ENCODE data around the gene XPC. TPM values are rescaled to one million over a fixed set of nuclear protein-coding genes. Genes with fewer than 3 reads are reported as not detected.
"Not testable (repeated sequence)": the region's sequence is repeated elsewhere in the genome, so short reads cannot be mapped to it uniquely, and the experiment has no call there.

The XPC gene
- total and polyA plus RNA-seq, 12 donors, result 7.3 to 15.8 (median 9.8) TPM

DNA sequence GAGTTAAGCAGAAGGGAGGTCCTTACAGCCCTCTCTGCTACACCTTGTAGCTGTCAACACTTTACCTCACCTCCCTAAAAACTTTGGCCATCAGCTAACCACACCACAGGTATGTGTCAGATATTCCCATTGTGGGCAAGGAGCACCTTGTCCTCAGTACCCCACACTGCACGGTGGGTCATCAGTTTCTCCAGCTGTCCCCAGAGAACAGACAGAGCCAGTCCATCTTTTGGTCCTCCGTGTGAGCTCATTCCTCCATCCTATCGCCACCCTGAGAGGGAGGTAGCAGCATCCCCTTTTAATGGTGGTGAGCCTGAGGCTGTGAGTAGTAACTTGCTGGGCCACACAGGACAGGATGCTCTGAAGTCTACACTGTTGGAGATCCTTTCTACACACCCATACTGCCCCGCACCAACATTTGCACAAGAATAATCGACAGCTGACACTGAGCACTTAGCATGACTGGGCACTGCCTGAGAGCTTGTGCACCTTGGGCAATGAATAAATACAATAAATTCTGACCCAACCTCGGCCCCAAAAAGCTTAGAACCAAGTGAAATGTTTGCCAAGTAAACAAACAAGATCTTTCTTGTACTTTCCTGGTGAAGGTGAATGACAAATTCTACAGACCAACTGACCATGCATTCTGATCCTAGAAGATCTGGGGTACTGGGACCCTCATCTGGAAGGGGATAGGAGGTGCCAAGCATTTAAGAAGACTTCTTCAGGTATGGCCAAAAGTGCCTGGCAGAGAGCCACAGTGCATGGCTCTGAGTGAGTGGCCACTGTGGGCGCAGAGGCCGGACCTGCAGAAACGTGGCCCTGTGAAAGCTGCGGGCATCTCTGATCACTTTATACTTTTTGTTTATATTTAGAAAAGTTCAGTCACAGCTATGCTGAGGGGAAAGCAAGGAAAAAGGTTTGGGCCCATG, 60.7 kb downstream of the XPC start:
- TF ChIP-seq, protein P1, sequence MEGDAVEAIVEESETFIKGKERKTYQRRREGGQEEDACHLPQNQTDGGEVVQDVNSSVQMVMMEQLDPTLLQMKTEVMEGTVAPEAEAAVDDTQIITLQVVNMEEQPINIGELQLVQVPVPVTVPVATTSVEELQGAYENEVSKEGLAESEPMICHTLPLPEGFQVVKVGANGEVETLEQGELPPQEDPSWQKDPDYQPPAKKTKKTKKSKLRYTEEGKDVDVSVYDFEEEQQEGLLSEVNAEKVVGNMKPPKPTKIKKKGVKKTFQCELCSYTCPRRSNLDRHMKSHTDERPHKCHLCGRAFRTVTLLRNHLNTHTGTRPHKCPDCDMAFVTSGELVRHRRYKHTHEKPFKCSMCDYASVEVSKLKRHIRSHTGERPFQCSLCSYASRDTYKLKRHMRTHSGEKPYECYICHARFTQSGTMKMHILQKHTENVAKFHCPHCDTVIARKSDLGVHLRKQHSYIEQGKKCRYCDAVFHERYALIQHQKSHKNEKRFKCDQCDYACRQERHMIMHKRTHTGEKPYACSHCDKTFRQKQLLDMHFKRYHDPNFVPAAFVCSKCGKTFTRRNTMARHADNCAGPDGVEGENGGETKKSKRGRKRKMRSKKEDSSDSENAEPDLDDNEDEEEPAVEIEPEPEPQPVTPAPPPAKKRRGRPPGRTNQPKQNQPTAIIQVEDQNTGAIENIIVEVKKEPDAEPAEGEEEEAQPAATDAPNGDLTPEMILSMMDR (IDR thresholded peaks at IDR 0.05), result no peak
- Histone ChIP-seq H3K4me3 (no peak overlapping the region), H3K27me3 (no peaks in the 10 kb centered on the region), H3K36me3 (peaks cover 0 to 73% (median 32%) of the 10 kb centered on the region in 9 donors), H3K4me1 (peaks cover 2 to 21% (median 7%) of the 10 kb centered on the region in 9 donors), H3K27ac (no peak overlapping the region), H3K9me3 (no peaks in the 10 kb centered on the region)
- WGBS, 2 donors, result 91% methylated on average over 10 of the region's 10 CpGs
- intact Hi-C loops (cut with DNase I), result loop anchor here in 2 of 10 donors (5.0 to 10.0 kb wide), 2 partner anchors 220 to 223 kb away; no protein-coding TSS in a partner anchor
- DNase-seq (no peak), ATAC-seq (no peak)

DNA sequence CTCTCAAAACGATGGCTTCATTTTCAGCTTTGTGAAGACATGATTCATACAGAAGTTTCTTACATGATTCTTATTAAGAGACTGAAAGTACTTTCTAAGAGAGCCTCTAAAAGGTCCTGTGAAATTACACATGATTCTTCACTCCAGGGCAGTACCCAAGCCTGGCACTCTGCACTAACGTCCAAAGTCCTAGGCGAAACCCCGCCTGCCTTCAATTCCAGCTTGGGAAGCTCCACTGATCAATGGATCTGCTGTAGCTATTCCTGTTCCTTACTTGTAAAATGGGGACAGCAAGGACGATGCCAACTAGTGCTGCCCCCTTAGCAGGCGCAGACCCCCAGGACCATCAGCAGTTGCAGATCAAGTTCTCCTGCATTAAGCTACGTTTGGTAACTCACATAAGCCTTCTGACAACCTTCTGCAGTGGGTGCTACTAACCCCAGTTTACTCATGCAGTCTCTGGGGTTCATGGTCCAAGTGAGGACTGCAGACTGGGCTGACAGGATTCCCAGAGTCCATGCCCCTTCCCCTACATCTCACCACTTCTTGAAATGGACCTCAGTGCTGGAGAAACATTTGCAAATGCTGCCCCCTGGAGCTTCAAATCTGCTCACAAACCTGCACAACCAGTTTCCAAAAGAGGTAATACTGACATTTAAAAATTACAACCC, 64.3 kb downstream of the XPC start:
- no peak overlapping the region for H3K4me3 ChIP-seq
- no peak for ATAC-seq
- DNase-seq, result no peak
- intact Hi-C loops (cut with DNase I), result loop anchor here in 2 of 10 donors (5.0 to 10.0 kb wide), 2 partner anchors 217 to 219 kb away; no protein-coding TSS in a partner anchor
- peaks cover 0 to 66% (median 34%) of the 10 kb centered on the region in 9 donors for H3K36me3 ChIP-seq
- no peaks in the 10 kb centered on the region for H3K9me3 ChIP-seq
- TF ChIP-seq, protein P1 (IDR thresholded peaks at IDR 0.05), result peak in 5 of 9 donors; percentile 6 to 36 (median 14)
- H3K27me3 ChIP-seq, result no peaks in the 10 kb centered on the region
- H3K4me1 ChIP-seq, result peaks cover 0 to 12% (median 6%) of the 10 kb centered on the region in 9 donors
- 93 to 94% methylated on average over 7 of the region's 7 CpGs for WGBS, 2 donors
- no peak overlapping the region for H3K27ac ChIP-seq

DNA sequence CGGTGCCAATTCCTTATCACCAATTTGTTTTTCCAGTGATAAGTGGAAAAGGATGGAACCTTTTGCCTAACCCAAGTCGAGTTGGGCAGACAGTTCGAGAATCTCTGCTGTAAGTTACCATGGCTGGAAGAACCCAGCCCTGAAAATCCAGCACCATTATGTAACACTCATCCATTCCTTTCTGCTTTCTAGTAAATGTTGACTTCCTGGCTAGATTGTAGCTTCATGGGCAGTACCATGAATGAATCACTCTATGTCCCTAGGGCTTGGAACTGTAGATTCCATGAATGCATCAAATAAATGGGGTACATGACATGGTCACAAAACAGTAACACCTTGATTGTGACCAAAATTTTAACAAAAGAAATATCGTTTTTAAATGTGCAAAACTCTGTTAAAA, 67.7 kb downstream of the XPC start:
- WGBS, 2 donors, result 72 to 78% methylated on average over 4 of the region's 4 CpGs
- Histone ChIP-seq H3K27ac (no peak overlapping the region), H3K36me3 (peaks cover 0 to 52% (median 34%) of the 10 kb centered on the region in 9 donors), H3K4me1 (no peaks in the 10 kb centered on the region), H3K9me3 (no peaks in the 10 kb centered on the region), H3K4me3 (no peak overlapping the region), H3K27me3 (no peaks in the 10 kb centered on the region)
- ATAC-seq (no peak), DNase-seq (no peak)
- intact Hi-C loops (cut with DNase I), result loop anchor here in 2 of 10 donors (5.0 to 10.0 kb wide), 2 partner anchors 213 to 216 kb away; no protein-coding TSS in a partner anchor
- TF ChIP-seq, protein P1 (IDR thresholded peaks at IDR 0.05), result no peak

DNA sequence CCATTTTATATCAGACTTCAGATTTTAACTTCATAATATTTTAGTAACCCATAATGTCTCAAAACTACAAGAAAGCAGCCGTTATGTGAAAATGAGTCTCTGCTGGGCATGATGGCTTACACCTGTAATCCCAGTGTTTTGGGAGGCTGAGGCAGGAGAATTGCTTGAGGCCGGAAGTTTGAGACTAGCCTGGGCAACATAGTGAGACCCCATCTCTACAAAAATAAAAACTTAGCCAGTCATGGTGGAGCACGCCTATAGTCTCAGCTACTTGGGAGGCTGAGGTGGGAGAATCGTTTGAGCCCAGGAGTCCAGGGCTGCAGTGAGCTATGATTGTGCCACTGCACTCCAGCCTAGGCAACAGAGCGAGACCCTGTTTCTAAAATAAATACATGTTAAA, 68.6 kb downstream of the XPC start:
- H3K27ac ChIP-seq, H3K27me3 ChIP-seq, H3K4me1 ChIP-seq, DNase-seq, H3K9me3 ChIP-seq, H3K4me3 ChIP-seq, ATAC-seq: not testable (repeated sequence)
- WGBS, 2 donors, result 96 to 98% methylated on average over 5 of the region's 5 CpGs
- H3K36me3 ChIP-seq, result peaks cover 0 to 44% (median 26%) of the 10 kb centered on the region in 9 donors
- intact Hi-C loops (cut with DNase I), result loop anchor here in 2 of 10 donors (5.0 to 10.0 kb wide), 2 partner anchors 213 to 215 kb away; no protein-coding TSS in a partner anchor
